Muscle layer of duodenum (tissue), 2 donors: Measurements from ENCODE around the gene FAT1.
"Not testable (repeated sequence)": the region's sequence is repeated elsewhere in the genome, so short reads cannot be mapped to it uniquely, and the experiment has no call there.

Experiments
- H3K27ac ChIP-seq: one replicate; pipeline ENCODE4 v1.7.0; 2013; ENCODE audit warnings: mild to moderate bottlenecking, low read length
- H3K27me3 ChIP-seq: one replicate; pipeline ENCODE4 v1.7.0; 2013; ENCODE audit warnings: low read depth, mild to moderate bottlenecking, control low read depth, low read length
- H3K36me3 ChIP-seq, 2 donors: one replicate each; pipeline ENCODE4 v1.7.0; 2013; ENCODE audit warnings: low read length in 2 of 2, control low read depth in 1 of 2, mild to moderate bottlenecking in 1 of 2; ENCODE audit not compliant: insufficient read depth in 2 of 2, control insufficient read depth in 1 of 2
- H3K4me1 ChIP-seq, 2 donors: one replicate each; pipeline ENCODE4 v1.7.0; 2013; ENCODE audit warnings: low read length in 2 of 2, mild to moderate bottlenecking in 2 of 2, control low read depth in 1 of 2, moderate library complexity in 1 of 2; ENCODE audit not compliant: insufficient read depth in 2 of 2, control insufficient read depth in 1 of 2
- H3K4me3 ChIP-seq, 2 donors: one replicate each; pipeline ENCODE4 v1.7.0; 2013; ENCODE audit warnings: low read length in 2 of 2, low read depth in 1 of 2, mild to moderate bottlenecking in 1 of 2
- H3K9me3 ChIP-seq, 2 donors: one replicate each; pipeline ENCODE4 v1.7.0; 2013; ENCODE audit warnings: low read length in 2 of 2, control low read depth in 1 of 2, mild to moderate bottlenecking in 1 of 2; ENCODE audit not compliant: control insufficient read depth in 1 of 2
- donor health status: healthy.

Gene FAT1

GRCh38 chr4:186669159-186669731, 54.4 kb downstream of the FAT1 start:
- Histone ChIP-seq H3K9me3 (no peaks in the 10 kb centered on the region), H3K4me1 (peaks cover 0 to 9% of the 10 kb centered on the region in 2 donors), H3K27me3 (no peaks in the 10 kb centered on the region), H3K4me3 (no peak overlapping the region), H3K27ac (no peak overlapping the region), H3K36me3 (no peaks in the 10 kb centered on the region)

- no peak overlapping the region for H3K4me3 ChIP-seq
- H3K36me3 ChIP-seq: peaks cover 0 to under 1% of the 10 kb centered on the region in 2 donors
- H3K9me3 ChIP-seq: no peaks in the 10 kb centered on the region
- H3K27ac ChIP-seq: peak overlapping the region; percentile 41
- peaks cover 0 to 9% of the 10 kb centered on the region in 2 donors for H3K4me1 ChIP-seq
- H3K27me3 ChIP-seq: no peaks in the 10 kb centered on the region
Observed at GRCh38 chr4:186666750-186667149, 56.9 kb downstream of the FAT1 start.

- peak overlapping the region; percentile 41 for H3K27ac ChIP-seq
- H3K9me3 ChIP-seq: no peaks in the 10 kb centered on the region
- H3K4me1 ChIP-seq: peaks cover 0 to 9% of the 10 kb centered on the region in 2 donors
- H3K4me3 ChIP-seq: no peak overlapping the region
- H3K36me3 ChIP-seq: peaks cover 4 to 6% of the 10 kb centered on the region in 2 donors
- H3K27me3 ChIP-seq: no peaks in the 10 kb centered on the region
Observed at GRCh38 chr4:186666252-186666651, 57.4 kb downstream of the FAT1 start.

GRCh38 chr4:186660403-186660802, 63.3 kb downstream of the FAT1 start:
- H3K27me3 ChIP-seq: no peaks in the 10 kb centered on the region
- H3K4me1 ChIP-seq: no peaks in the 10 kb centered on the region
- H3K9me3 ChIP-seq: no peaks in the 10 kb centered on the region
- peaks cover 11 to 16% of the 10 kb centered on the region in 2 donors for H3K36me3 ChIP-seq
- H3K4me3 ChIP-seq: no peak overlapping the region
- H3K27ac ChIP-seq: no peak overlapping the region

GRCh38 chr4:186659935-186660334, 63.7 kb downstream of the FAT1 start:
- Histone ChIP-seq H3K4me3 (no peak overlapping the region), H3K4me1 (no peaks in the 10 kb centered on the region), H3K36me3 (peaks cover 11 to 16% of the 10 kb centered on the region in 2 donors), H3K27me3 (no peaks in the 10 kb centered on the region), H3K27ac (no peak overlapping the region), H3K9me3 (no peaks in the 10 kb centered on the region)

GRCh38 chr4:186659456-186659855, 64.2 kb downstream of the FAT1 start:
- not testable (repeated sequence) for H3K9me3 ChIP-seq, H3K4me3 ChIP-seq, H3K27me3 ChIP-seq, H3K4me1 ChIP-seq, H3K27ac ChIP-seq
- H3K36me3 ChIP-seq: peaks cover 11 to 16% of the 10 kb centered on the region in 2 donors

- Histone ChIP-seq H3K27ac (no peak overlapping the region), H3K9me3 (no peaks in the 10 kb centered on the region), H3K4me3 (no peak overlapping the region)
Observed at GRCh38 chr4:186658657-186659056, 65.0 kb downstream of the FAT1 start.

GRCh38 chr4:186657764-186658163, 65.9 kb downstream of the FAT1 start:
- no peak overlapping the region for H3K4me3 ChIP-seq

More at GRCh38 chr4:186658657-186659056, 65.0 kb downstream of the FAT1 start:
- H3K36me3 ChIP-seq: peaks cover 11 to 16% of the 10 kb centered on the region in 2 donors
- no peaks in the 10 kb centered on the region for H3K4me1 ChIP-seq
- H3K27me3 ChIP-seq: no peaks in the 10 kb centered on the region

GRCh38 chr4:186653969-186654368, 69.7 kb downstream of the FAT1 start:
- Histone ChIP-seq H3K4me3 (no peak overlapping the region), H3K36me3 (peaks cover 0 to 3% of the 10 kb centered on the region in 2 donors), H3K27me3 (no peaks in the 10 kb centered on the region), H3K27ac (no peak overlapping the region), H3K4me1 (peaks cover 0 to 12% of the 10 kb centered on the region in 2 donors), H3K9me3 (no peaks in the 10 kb centered on the region)

More at GRCh38 chr4:186657764-186658163, 65.9 kb downstream of the FAT1 start:
- no peaks in the 10 kb centered on the region for H3K4me1 ChIP-seq
- H3K9me3 ChIP-seq: no peaks in the 10 kb centered on the region
- H3K27ac ChIP-seq: no peak overlapping the region
- H3K27me3 ChIP-seq: no peaks in the 10 kb centered on the region
- peaks cover 11 to 16% of the 10 kb centered on the region in 2 donors for H3K36me3 ChIP-seq

- H3K9me3 ChIP-seq: no peaks in the 10 kb centered on the region
Observed at GRCh38 chr4:186651624-186652023, 72.0 kb downstream of the FAT1 start.

GRCh38 chr4:186651181-186651603, 72.5 kb downstream of the FAT1 start:
- no peaks in the 10 kb centered on the region for H3K27me3 ChIP-seq
- no peak overlapping the region for H3K27ac ChIP-seq
- no peaks in the 10 kb centered on the region for H3K9me3 ChIP-seq
- peaks cover 0 to 3% of the 10 kb centered on the region in 2 donors for H3K36me3 ChIP-seq
- peaks cover 0 to 12% of the 10 kb centered on the region in 2 donors for H3K4me1 ChIP-seq
- peak overlapping the region; percentile 5 to 53 for H3K4me3 ChIP-seq

More at GRCh38 chr4:186651624-186652023, 72.0 kb downstream of the FAT1 start:
- Histone ChIP-seq H3K27ac (no peak overlapping the region), H3K4me1 (peaks cover 0 to 12% of the 10 kb centered on the region in 2 donors), H3K4me3 (peak overlapping the region; percentile 5 to 53), H3K27me3 (no peaks in the 10 kb centered on the region), H3K36me3 (peaks cover 0 to 3% of the 10 kb centered on the region in 2 donors)
